ENCODE measurements around the gene ARVCF. TPM values are rescaled to one million over a fixed set of nuclear protein-coding genes. Genes with fewer than 3 reads are reported as not detected.

Gene ARVCF
- total RNA-seq, 4 donors from 2014 or later = 32.5 to 61.5 (median 39.5) TPM

DNA sequence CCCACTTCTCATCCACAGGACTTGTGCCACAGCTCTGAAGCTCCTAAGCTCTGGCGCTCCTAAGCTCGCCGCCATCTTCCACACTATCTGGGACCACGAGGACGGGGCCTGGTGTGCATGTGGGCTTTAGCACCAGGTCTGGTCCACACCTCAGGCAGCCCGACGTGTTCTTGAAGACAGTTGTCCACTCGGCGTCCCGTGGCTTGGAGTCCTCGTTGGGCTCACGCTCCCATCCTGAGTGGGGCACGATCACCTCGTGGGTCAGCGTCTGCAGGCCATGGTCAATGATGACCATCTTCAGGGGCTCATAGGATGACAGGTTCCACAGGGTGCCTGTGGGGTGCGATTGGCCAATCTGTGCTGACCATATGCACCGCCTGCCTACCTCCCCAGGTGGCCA, 37.9 kb downstream of the ARVCF start:
- Histone ChIP-seq H3K9me3 (no peaks in the 10 kb centered on the region), H3K4me3 (no peak overlapping the region), H3K27me3 (no peaks in the 10 kb centered on the region), H3K27ac (no peak overlapping the region), H3K36me3 (peaks cover 0 to 59% of the 10 kb centered on the region in 2 donors), H3K4me1 (peaks cover 0 to 28% (median 9%) of the 10 kb centered on the region in 3 donors)
- TF ChIP-seq POLR2AphosphoS5 (IDR thresholded peaks at IDR 0.05) = no peak
- no peak for TF ChIP-seq EP300 (IDR thresholded peaks at IDR 0.05)
- TF ChIP-seq POLR2A (IDR thresholded peaks at IDR 0.05) = no peak
- TF ChIP-seq, protein P1, sequence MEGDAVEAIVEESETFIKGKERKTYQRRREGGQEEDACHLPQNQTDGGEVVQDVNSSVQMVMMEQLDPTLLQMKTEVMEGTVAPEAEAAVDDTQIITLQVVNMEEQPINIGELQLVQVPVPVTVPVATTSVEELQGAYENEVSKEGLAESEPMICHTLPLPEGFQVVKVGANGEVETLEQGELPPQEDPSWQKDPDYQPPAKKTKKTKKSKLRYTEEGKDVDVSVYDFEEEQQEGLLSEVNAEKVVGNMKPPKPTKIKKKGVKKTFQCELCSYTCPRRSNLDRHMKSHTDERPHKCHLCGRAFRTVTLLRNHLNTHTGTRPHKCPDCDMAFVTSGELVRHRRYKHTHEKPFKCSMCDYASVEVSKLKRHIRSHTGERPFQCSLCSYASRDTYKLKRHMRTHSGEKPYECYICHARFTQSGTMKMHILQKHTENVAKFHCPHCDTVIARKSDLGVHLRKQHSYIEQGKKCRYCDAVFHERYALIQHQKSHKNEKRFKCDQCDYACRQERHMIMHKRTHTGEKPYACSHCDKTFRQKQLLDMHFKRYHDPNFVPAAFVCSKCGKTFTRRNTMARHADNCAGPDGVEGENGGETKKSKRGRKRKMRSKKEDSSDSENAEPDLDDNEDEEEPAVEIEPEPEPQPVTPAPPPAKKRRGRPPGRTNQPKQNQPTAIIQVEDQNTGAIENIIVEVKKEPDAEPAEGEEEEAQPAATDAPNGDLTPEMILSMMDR (IDR thresholded peaks at IDR 0.05) = no peak
- no peak for ATAC-seq
- 86 to 100% methylated on average over 4 to 11 of the region's 17 CpGs for WGBS, 2 donors (ENCODE audit: low coverage in 1 of 2)

DNA sequence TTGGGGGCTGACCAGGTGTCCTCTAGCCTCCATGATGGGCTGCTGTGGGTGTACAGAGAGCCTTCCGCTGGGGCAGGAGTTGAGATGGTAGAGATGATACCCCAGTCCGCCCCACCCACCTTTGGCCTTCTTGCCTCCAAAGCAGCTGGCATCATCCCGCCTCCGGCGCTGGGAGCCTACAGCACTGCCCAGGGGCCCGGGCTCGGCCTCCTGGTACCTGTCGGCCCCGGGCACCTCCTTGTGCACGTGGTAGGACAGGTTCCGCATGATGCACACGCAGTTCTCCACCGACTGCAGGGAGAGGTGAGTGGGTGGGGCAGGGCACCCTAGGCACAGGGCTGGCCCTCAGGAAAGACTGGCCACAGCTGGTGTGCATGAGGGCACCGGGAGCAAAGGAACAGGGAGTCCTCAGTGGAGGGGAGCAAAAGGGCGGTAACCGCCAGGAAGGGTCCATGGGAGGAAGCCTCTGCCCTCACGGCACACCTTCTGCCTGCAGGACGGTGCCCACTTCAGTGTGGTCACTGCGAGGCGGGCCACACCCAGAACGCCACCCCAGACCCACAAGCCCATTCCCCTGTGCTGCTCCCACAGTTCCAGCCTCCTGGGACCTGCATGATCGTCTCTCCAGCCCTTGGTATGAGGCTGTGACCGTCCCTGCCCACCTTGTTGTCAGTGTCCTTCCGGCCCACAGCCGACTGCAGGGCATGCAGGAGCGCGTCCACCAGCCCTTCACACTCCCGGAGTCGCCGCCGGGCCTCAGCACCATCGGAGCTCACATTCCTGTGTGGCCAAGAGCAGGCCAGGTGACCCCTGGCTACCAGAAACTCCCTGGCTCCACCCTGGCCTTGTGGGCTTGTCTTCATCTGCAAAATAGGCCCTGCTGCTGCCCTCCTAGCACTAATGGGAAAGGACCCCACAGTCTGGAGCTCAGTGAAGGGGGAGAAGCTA, 39.1 kb downstream of the ARVCF start:
- 78% methylated on average over 4 of the region's 32 CpGs; no CpG with 5 or more reads in 1 of the 2 donors for WGBS, 2 donors (ENCODE audit: low coverage in 1 of 2)

DNA sequence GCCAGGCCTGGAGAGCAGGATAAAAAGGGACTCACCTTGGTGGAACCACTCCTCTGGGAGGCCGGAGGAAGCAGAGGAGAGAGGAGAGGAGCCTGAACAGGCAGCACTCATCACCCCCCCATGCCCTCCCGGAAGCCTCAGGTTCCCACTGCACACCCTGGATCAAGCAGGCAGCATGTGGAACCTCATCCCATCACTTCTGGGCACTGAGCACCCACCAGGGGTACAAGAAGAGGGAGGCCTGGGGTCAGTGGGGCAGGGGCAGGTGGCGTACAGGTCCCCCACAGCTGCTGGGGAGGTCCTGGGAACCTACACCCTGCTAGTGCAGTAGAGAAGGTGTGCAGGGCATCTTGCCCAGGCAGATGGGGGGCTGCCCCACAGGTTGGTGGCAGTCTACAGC, 40.0 kb downstream of the ARVCF start:
- no peak for TF ChIP-seq POLR2AphosphoS5 (IDR thresholded peaks at IDR 0.05)
- TF ChIP-seq EP300 (IDR thresholded peaks at IDR 0.05) = no peak
- TF ChIP-seq POLR2A (IDR thresholded peaks at IDR 0.05) = no peak
- TF ChIP-seq, protein P1 (IDR thresholded peaks at IDR 0.05) = no peak
- 100% methylated on average over 1 of the region's 3 CpGs; no CpG with 5 or more reads in 1 of the 2 donors for WGBS, 2 donors (ENCODE audit: low coverage in 1 of 2)

More for the DNA sequence above, 39.1 kb downstream of the ARVCF start:
- Histone ChIP-seq H3K36me3 (peaks cover 0 to 71% of the 10 kb centered on the region in 2 donors), H3K27ac (no peak overlapping the region), H3K27me3 (no peaks in the 10 kb centered on the region), H3K4me1 (peaks cover 0 to 17% (median 7%) of the 10 kb centered on the region in 3 donors), H3K9me3 (no peaks in the 10 kb centered on the region), H3K4me3 (no peak overlapping the region)
- ATAC-seq = no peak
- TF ChIP-seq, protein P1 (IDR thresholded peaks at IDR 0.05) = no peak
- TF ChIP-seq POLR2AphosphoS5 (IDR thresholded peaks at IDR 0.05) (no peak), POLR2A (IDR thresholded peaks at IDR 0.05) (no peak), EP300 (IDR thresholded peaks at IDR 0.05) (no peak)

DNA sequence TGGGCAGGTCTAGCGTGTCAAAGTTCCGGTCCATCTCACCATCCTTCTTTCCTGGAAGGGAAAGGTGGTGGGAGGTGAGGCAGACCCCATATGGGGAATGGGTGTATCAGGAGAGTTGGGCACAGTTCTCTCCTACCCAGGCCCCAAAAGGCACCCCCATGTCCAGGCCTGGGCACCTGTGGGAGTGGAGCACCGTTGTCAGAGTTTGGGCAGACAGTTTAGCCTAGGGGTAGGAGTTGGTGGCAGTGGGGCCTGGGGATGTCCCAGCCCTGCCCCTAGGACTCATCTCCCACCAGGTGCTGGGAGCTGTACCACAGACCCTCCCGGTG, 41.0 kb downstream of the ARVCF start:
- TF ChIP-seq, protein P1 (IDR thresholded peaks at IDR 0.05) = no peak
- TF ChIP-seq POLR2AphosphoS5 (IDR thresholded peaks at IDR 0.05) = no peak
- TF ChIP-seq POLR2A (IDR thresholded peaks at IDR 0.05) = no peak
- no peak for TF ChIP-seq EP300 (IDR thresholded peaks at IDR 0.05)
- H3K27me3 ChIP-seq = no peaks in the 10 kb centered on the region
- peak overlapping the region in 1 of 4 donors; percentile 30 for H3K27ac ChIP-seq
- no peak for ATAC-seq
- peaks cover 0 to 76% of the 10 kb centered on the region in 2 donors for H3K36me3 ChIP-seq
- WGBS, 2 donors (ENCODE audit: low coverage in 1 of 2) = no CpG with 5 or more reads among the region's 4 CpGs
- H3K9me3 ChIP-seq = no peaks in the 10 kb centered on the region
- no peak overlapping the region for H3K4me3 ChIP-seq
- H3K4me1 ChIP-seq = peaks cover 0 to 22% (median 10%) of the 10 kb centered on the region in 3 donors

More for the DNA sequence above, 40.0 kb downstream of the ARVCF start:
- peaks cover 0 to 76% of the 10 kb centered on the region in 2 donors for H3K36me3 ChIP-seq
- H3K4me3 ChIP-seq = no peak overlapping the region
- no peaks in the 10 kb centered on the region for H3K9me3 ChIP-seq
- no peak overlapping the region for H3K27ac ChIP-seq
- peaks cover 0 to 15% (median 7%) of the 10 kb centered on the region in 3 donors for H3K4me1 ChIP-seq
- ATAC-seq = no peak
- no peaks in the 10 kb centered on the region for H3K27me3 ChIP-seq

All from gastroesophageal sphincter (tissue), 4 donors.